Endodermal cell (in vitro differentiated cells): ENCODE data around the gene WWC1. TPM values are rescaled to one million over a fixed set of nuclear protein-coding genes. Genes with fewer than 3 reads are reported as not detected.

Source experiments
- DNase-seq: peaks from one replicate; pipeline ENCODE4 v3.0.0-alpha.2; 2017
- H3K27ac ChIP-seq: 2 replicates; pipeline ENCODE4 v1.5.1; 2013; ENCODE audit warnings: mild to moderate bottlenecking, low read depth, low read length, moderate library complexity
- H3K27me3 ChIP-seq: 2 replicates; pipeline ENCODE4 v1.6.1; 2013; ENCODE audit warnings: mild to moderate bottlenecking, low read length, moderate library complexity; ENCODE audit not compliant: insufficient read depth, control insufficient read depth, poor library complexity, severe bottlenecking
- H3K36me3 ChIP-seq: 2 replicates; pipeline ENCODE4 v1.7.0; 2013; ENCODE audit warnings: mild to moderate bottlenecking, low read length, moderate library complexity; ENCODE audit not compliant: control insufficient read depth, insufficient read depth
- H3K4me1 ChIP-seq: one replicate; pipeline ENCODE4 v1.7.0; 2013; ENCODE audit warnings: low read length; ENCODE audit not compliant: control insufficient read depth, insufficient read depth
- H3K4me3 ChIP-seq: 2 replicates; pipeline ENCODE4 v1.5.1; 2013; ENCODE audit warnings: mild to moderate bottlenecking, low read length, moderate library complexity
- H3K9ac ChIP-seq: 2 replicates; pipeline ENCODE4 v1.6.1; 2013; ENCODE audit warnings: mild to moderate bottlenecking, low read length, moderate library complexity; ENCODE audit not compliant: poor library complexity, severe bottlenecking; ENCODE audit errors: extremely low read depth
- H3K9me3 ChIP-seq: 2 replicates; pipeline ENCODE4 v1.6.1; 2013; ENCODE audit warnings: mild to moderate bottlenecking, low read length, moderate library complexity; ENCODE audit not compliant: control insufficient read depth
- H3K27ac Mint-ChIP-seq: 2 replicates; pipeline ENCODE4 v1.8.0; 2020; ENCODE audit warnings: mixed read lengths
- H3K27me3 Mint-ChIP-seq: 2 replicates; pipeline ENCODE4 v1.8.0; 2021; ENCODE audit warnings: mild to moderate bottlenecking, mixed read lengths; ENCODE audit not compliant: insufficient read depth
- H3K36me3 Mint-ChIP-seq: 2 replicates; pipeline ENCODE4 v1.8.0; 2020; ENCODE audit warnings: low read depth, mixed read lengths
- H3K4me1 Mint-ChIP-seq: 2 replicates; pipeline ENCODE4 v1.8.0; 2020; ENCODE audit warnings: mixed read lengths
- H3K4me3 Mint-ChIP-seq: 2 replicates; pipeline ENCODE4 v1.8.0; 2020; ENCODE audit warnings: mild to moderate bottlenecking, moderate library complexity, mixed read lengths
- H3K9me3 Mint-ChIP-seq: 2 replicates; pipeline ENCODE4 v1.8.0; 2020; ENCODE audit warnings: mild to moderate bottlenecking, mixed read lengths
- CTCF ChIP-seq: fragments of 200-600 bp; sonication (generic); conservative IDR thresholded peaks from 2 replicates; pipeline ENCODE4 v1.5.0; 2021; ENCODE audit warnings: antibody characterized with exemption, mild to moderate bottlenecking
- WGBS, 2 experiments: methylation state at CpG; one replicate each; pipeline versions ENCODE4 v1.1.5 to v1.1.7; 2013; ENCODE audit warnings: missing lambda C conversion rate in 2 of 2, mixed read lengths in 1 of 2; ENCODE audit not compliant: insufficient coverage in 1 of 2, insufficient read length in 1 of 2; 5-methylcytosine and 5-hydroxymethylcytosine counted together
- total RNA-seq, 2 donors: library from RNA; stranded (reverse); fragmentation: NEBNext Ultra II Directional in 1 of 2; extraction: Animal tissue kit (Norgen Biotek cat#: 25700) in 1 of 2; gene quantifications; 2 replicates in 1 of 2; 3 replicates in 1 of 2; pipeline ENCODE4 v1.2.1, GENCODE V29; 2021

The WWC1 gene
- total RNA-seq, 2 donors from 2014 or later = 18.4 to 20.3 TPM

- Mint-ChIP-seq H3K4me3 (no peak overlapping the region), H3K4me1 (no peaks in the 10 kb centered on the region), H3K9me3 (no peaks in the 10 kb centered on the region), H3K27ac (no peak overlapping the region), H3K27me3 (no peaks in the 10 kb centered on the region), H3K36me3 (peaks cover 14% of the 10 kb centered on the region)
- TF ChIP-seq CTCF = no peak
- Histone ChIP-seq H3K9ac (no peak overlapping the region), H3K27ac (no peak overlapping the region), H3K27me3 (no peaks in the 10 kb centered on the region), H3K36me3 (no peaks in the 10 kb centered on the region), H3K4me3 (no peak overlapping the region), H3K4me1 (no peaks in the 10 kb centered on the region), H3K9me3 (no peaks in the 10 kb centered on the region)
- DNase-seq = no peak
- WGBS, 2 experiments = 91 to 92% methylated on average over 3 of the region's 3 CpGs
These were observed 178.4 kb downstream of the WWC1 start for GRCh38 chr5:168469816-168470215.

- H3K27ac ChIP-seq = no peak overlapping the region
- H3K4me1 ChIP-seq = no peaks in the 10 kb centered on the region
- Mint-ChIP-seq H3K4me3 (no peak overlapping the region), H3K27me3 (no peaks in the 10 kb centered on the region), H3K9me3 (no peaks in the 10 kb centered on the region), H3K4me1 (no peaks in the 10 kb centered on the region), H3K27ac (no peak overlapping the region), H3K36me3 (peaks cover 5% of the 10 kb centered on the region)
- H3K36me3 ChIP-seq = no peaks in the 10 kb centered on the region
- H3K9me3 ChIP-seq = no peaks in the 10 kb centered on the region
- no peak overlapping the region for H3K4me3 ChIP-seq
- H3K9ac ChIP-seq = no peak overlapping the region
- no peaks in the 10 kb centered on the region for H3K27me3 ChIP-seq
- DNase-seq = no peak
- 89 to 95% methylated on average over 4 of the region's 4 CpGs for WGBS, 2 experiments
- TF ChIP-seq CTCF = no peak
These were observed 180.3 kb downstream of the WWC1 start for GRCh38 chr5:168471785-168472184.

GRCh38 chr5:168472329-168472728, 180.9 kb downstream of the WWC1 start:
- H3K9me3 ChIP-seq = no peaks in the 10 kb centered on the region
- no peak overlapping the region for H3K9ac ChIP-seq
- no peaks in the 10 kb centered on the region for H3K36me3 ChIP-seq
- WGBS, 2 experiments = 82 to 91% methylated on average over 5 of the region's 5 CpGs
- no peak overlapping the region for H3K27ac Mint-ChIP-seq
- no peak overlapping the region for H3K4me3 Mint-ChIP-seq
- DNase-seq = no peak
- TF ChIP-seq CTCF = peak; percentile 11
- H3K4me1 ChIP-seq = no peaks in the 10 kb centered on the region
- H3K27me3 ChIP-seq = no peaks in the 10 kb centered on the region
- H3K4me3 ChIP-seq = no peak overlapping the region
- no peaks in the 10 kb centered on the region for H3K4me1 Mint-ChIP-seq
- no peaks in the 10 kb centered on the region for H3K27me3 Mint-ChIP-seq
- no peak overlapping the region for H3K27ac ChIP-seq
- H3K9me3 Mint-ChIP-seq = no peaks in the 10 kb centered on the region
- H3K36me3 Mint-ChIP-seq = peaks cover 4% of the 10 kb centered on the region
